Measurements from ENCODE around the gene SLAMF1. TPM values are rescaled to one million over a fixed set of nuclear protein-coding genes. Genes with fewer than 3 reads are reported as not detected.

Gene SLAMF1
- total RNA-seq, 1 donor from 2014 or later: not detected

DNA sequence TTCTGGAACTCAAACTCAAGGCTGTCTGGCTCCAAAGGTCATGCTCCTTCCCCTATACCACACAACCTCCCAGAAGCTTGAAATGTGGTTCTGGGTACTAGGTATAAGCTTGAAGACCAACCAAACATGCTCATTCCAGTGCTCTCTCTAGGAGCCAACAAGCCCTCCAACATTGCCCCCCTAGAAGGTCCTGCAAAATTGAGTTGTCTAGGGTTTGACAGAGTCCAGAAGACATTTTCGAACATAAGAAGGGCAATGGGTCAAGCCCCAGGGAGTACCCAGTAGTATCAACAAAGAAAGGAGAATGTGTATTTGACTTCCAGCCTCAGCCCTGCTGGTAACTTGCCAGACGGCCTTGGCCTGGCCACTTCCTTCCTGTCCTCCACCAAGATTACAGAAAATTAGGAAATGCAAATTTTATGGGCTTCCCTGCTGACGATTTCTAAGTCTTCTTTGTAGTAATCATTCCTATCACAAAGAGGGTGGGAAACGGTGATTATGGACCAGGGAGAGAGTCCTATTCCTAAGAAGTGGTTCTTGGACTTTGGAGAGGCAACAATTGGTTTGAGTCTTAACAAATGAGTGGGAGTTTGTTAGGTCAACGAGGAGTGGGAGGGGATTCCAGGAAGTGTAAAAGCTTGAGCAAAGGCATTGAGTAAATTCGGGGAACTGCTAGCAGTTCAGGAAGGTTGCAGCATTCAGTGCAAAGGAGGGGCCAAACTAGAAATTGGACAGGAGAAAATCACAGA lies 18.7 kb upstream of the SLAMF1 start:
- Histone ChIP-seq H3K9ac (no peak overlapping the region), H3K27me3 (no peaks in the 10 kb centered on the region), H3K36me3 (no peaks in the 10 kb centered on the region), H3K79me2 (ENCODE audit: low read depth) (no peaks in the 10 kb centered on the region), H3K4me3 (no peak overlapping the region), H3K4me2 (no peak overlapping the region), H3K27ac (no peak overlapping the region), H3K9me3 (ENCODE audit: low read depth) (peaks cover 6% of the 10 kb centered on the region), H3K4me1 (no peaks in the 10 kb centered on the region), H2AFZ (replicated peaks) (no peak overlapping the region), H3F3A (ENCODE audit: low read depth) (no peaks in the 10 kb centered on the region), H4K20me1 (ENCODE audit: low read depth) (no peaks in the 10 kb centered on the region)
- Mint-ChIP-seq H3K27ac (no peak overlapping the region), H3K4me1 (no peaks in the 10 kb centered on the region), H3K27me3 (ENCODE audit: insufficient read depth, low read depth) (no peaks in the 10 kb centered on the region), H3K9me3 (peaks cover 3% of the 10 kb centered on the region), H3K4me3 (no peak overlapping the region), H3K36me3 (no peaks in the 10 kb centered on the region)
- no peak for DNase-seq (ENCODE audit: low spot score)
- TF ChIP-seq, protein P1, sequence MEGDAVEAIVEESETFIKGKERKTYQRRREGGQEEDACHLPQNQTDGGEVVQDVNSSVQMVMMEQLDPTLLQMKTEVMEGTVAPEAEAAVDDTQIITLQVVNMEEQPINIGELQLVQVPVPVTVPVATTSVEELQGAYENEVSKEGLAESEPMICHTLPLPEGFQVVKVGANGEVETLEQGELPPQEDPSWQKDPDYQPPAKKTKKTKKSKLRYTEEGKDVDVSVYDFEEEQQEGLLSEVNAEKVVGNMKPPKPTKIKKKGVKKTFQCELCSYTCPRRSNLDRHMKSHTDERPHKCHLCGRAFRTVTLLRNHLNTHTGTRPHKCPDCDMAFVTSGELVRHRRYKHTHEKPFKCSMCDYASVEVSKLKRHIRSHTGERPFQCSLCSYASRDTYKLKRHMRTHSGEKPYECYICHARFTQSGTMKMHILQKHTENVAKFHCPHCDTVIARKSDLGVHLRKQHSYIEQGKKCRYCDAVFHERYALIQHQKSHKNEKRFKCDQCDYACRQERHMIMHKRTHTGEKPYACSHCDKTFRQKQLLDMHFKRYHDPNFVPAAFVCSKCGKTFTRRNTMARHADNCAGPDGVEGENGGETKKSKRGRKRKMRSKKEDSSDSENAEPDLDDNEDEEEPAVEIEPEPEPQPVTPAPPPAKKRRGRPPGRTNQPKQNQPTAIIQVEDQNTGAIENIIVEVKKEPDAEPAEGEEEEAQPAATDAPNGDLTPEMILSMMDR (IDR thresholded peaks at IDR 0.05): no peak
- TF ChIP-seq EZH2 (IDR thresholded peaks at IDR 0.05): no peak
- no peak for TF ChIP-seq EZH2phosphoT487 (IDR thresholded peaks at IDR 0.05)

DNA sequence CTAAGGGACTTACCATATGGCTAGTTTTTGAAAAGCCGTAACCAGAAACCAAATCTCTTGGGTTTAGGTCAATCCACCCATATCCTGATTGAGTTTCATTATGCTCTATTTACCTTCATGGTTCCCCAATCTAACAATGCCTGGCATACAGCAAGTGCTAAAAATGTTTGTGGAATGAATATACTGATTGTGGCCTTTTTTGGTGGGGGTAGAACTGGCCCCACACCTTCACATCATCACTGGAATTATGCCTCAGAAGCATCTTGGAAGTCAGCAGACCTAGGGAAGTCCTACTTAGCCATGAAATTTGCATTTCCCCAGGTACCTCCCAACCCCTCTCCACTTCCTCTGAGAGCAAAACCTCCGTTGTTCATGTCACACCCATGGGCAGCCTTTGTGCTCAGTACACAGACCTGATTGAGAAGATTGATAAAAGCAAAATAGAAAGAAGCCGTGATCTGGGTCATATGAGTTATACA lies 17.8 kb upstream of the SLAMF1 start:
- no peak for DNase-seq (ENCODE audit: low spot score)
- Histone ChIP-seq H3K4me2 (no peak overlapping the region), H3F3A (ENCODE audit: low read depth) (no peaks in the 10 kb centered on the region), H3K36me3 (no peaks in the 10 kb centered on the region), H3K79me2 (ENCODE audit: low read depth) (no peaks in the 10 kb centered on the region), H2AFZ (replicated peaks) (no peak overlapping the region), H3K4me3 (no peak overlapping the region), H3K27me3 (no peaks in the 10 kb centered on the region), H3K9ac (no peak overlapping the region), H4K20me1 (ENCODE audit: low read depth) (no peaks in the 10 kb centered on the region), H3K4me1 (no peaks in the 10 kb centered on the region), H3K9me3 (ENCODE audit: low read depth) (peaks cover 6% of the 10 kb centered on the region), H3K27ac (no peak overlapping the region)
- peaks cover 6% of the 10 kb centered on the region for H3K9me3 Mint-ChIP-seq
- H3K4me1 Mint-ChIP-seq: no peaks in the 10 kb centered on the region
- H3K4me3 Mint-ChIP-seq: no peak overlapping the region
- no peaks in the 10 kb centered on the region for H3K36me3 Mint-ChIP-seq
- H3K27ac Mint-ChIP-seq: no peak overlapping the region
- H3K27me3 Mint-ChIP-seq (ENCODE audit: insufficient read depth, low read depth): no peaks in the 10 kb centered on the region
- TF ChIP-seq EZH2 (IDR thresholded peaks at IDR 0.05): no peak
- TF ChIP-seq EZH2phosphoT487 (IDR thresholded peaks at IDR 0.05): no peak
- TF ChIP-seq, protein P1 (IDR thresholded peaks at IDR 0.05): no peak

DNA sequence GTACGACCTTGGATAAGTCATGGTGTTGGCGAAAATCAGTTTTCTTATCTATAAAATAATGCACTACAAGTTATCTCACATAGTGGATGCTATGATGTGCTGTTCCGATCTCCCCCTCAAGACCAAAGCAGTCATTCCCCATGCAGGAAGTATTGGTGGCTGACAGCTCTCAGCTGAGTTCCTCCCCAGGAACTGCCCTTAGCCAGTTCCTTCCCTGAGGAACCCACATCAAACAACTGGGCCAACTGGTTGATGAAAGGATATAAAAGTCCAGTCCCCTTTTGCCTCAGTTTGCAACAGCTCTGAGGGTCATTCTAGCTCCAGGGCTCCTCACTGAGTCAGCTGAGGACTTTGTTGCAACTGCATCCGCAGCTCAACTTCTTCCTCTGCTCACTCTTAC lies 16.1 kb upstream of the SLAMF1 start:
- Histone ChIP-seq H3K4me3 (no peak overlapping the region), H3K9me3 (ENCODE audit: low read depth) (no peaks in the 10 kb centered on the region), H3F3A (ENCODE audit: low read depth) (no peaks in the 10 kb centered on the region), H3K79me2 (ENCODE audit: low read depth) (no peaks in the 10 kb centered on the region), H4K20me1 (ENCODE audit: low read depth) (no peaks in the 10 kb centered on the region), H3K36me3 (no peaks in the 10 kb centered on the region), H2AFZ (replicated peaks) (no peak overlapping the region), H3K27me3 (no peaks in the 10 kb centered on the region), H3K9ac (no peak overlapping the region), H3K27ac (no peak overlapping the region), H3K4me1 (no peaks in the 10 kb centered on the region), H3K4me2 (no peak overlapping the region)
- H3K4me1 Mint-ChIP-seq: no peaks in the 10 kb centered on the region
- H3K27me3 Mint-ChIP-seq (ENCODE audit: insufficient read depth, low read depth): no peaks in the 10 kb centered on the region
- no peak overlapping the region for H3K27ac Mint-ChIP-seq
- no peak overlapping the region for H3K4me3 Mint-ChIP-seq
- H3K9me3 Mint-ChIP-seq: peaks cover 6% of the 10 kb centered on the region
- H3K36me3 Mint-ChIP-seq: no peaks in the 10 kb centered on the region
- no peak for DNase-seq (ENCODE audit: low spot score)
- no peak for TF ChIP-seq EZH2phosphoT487 (IDR thresholded peaks at IDR 0.05)

DNA sequence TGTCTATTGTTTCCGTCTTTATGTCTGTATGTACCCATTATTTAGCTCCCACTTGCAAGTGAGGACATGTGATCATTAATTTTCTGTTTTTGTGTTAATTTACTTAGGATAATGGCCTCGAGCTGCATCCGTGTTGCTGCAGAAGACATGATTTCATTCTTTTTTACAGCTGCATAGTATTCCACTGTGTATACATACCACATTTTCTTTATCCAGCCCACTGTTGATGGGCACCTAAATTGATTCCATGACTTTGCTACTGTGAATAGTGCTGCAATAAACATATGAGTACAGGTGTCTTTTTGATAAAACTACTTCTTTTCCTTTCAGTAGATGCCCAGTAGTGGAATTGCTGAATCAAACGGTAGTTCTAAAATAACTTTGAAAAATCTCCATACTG lies 12.7 kb upstream of the SLAMF1 start:
- Histone ChIP-seq H3K4me2 (no peak overlapping the region), H3K27ac (no peak overlapping the region), H3F3A (ENCODE audit: low read depth) (no peaks in the 10 kb centered on the region), H3K79me2 (ENCODE audit: low read depth) (no peaks in the 10 kb centered on the region), H3K9ac (no peak overlapping the region), H4K20me1 (ENCODE audit: low read depth) (no peaks in the 10 kb centered on the region), H3K27me3 (no peaks in the 10 kb centered on the region), H3K9me3 (ENCODE audit: low read depth) (no peaks in the 10 kb centered on the region), H3K4me1 (peaks cover 6% of the 10 kb centered on the region), H3K36me3 (no peaks in the 10 kb centered on the region), H3K4me3 (no peak overlapping the region), H2AFZ (replicated peaks) (no peak overlapping the region)
- TF ChIP-seq EZH2 (IDR thresholded peaks at IDR 0.05): no peak
- no peak for TF ChIP-seq EZH2phosphoT487 (IDR thresholded peaks at IDR 0.05)
- TF ChIP-seq, protein P1 (IDR thresholded peaks at IDR 0.05): no peak
- Mint-ChIP-seq H3K4me1 (no peaks in the 10 kb centered on the region), H3K4me3 (no peak overlapping the region), H3K9me3 (peaks cover 3% of the 10 kb centered on the region), H3K36me3 (no peaks in the 10 kb centered on the region), H3K27me3 (ENCODE audit: insufficient read depth, low read depth) (no peaks in the 10 kb centered on the region), H3K27ac (no peak overlapping the region)
- DNase-seq (ENCODE audit: low spot score): no peak
